Head of caudate nucleus (tissue), 42 donors: ENCODE results near the gene MYOZ1.
"Not testable (repeated sequence)": the region's sequence is repeated elsewhere in the genome, so short reads cannot be mapped to it uniquely, and the experiment has no call there.

Experiments
- DNase-seq, 42 donors: peaks; one replicate each; pipeline versions ENCODE4 v3.0.0 to v3.0.0-alpha.2; 2020 to 2021; ENCODE audit warnings: mixed read lengths in 7 of 42
- intact Hi-C: fragments of 100-400 bp; cut with DNase I; formaldehyde crosslinking; loops from one replicate; pipeline ENCODE4 v1.15.0; 2022

MYOZ1 gene

DNA sequence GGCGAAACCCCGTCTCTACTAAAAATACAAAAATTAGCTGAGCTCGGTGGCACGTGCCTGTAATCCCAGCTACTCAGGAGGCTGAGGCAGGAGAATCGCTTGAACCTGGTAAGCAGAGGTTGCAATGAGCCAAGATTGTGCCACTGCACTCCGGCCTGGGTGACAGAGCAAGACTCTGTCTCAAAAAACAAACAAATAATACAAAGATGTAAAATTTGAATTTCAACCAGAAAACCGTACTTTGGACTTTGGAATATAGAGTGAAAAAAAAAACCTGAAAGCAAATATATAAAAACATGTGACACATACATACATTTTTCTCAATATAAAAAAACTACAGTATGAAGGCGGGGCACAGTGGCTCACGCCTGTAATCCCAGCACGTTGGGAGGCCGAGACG is 20.3 kb downstream of the MYOZ1 start:
- intact Hi-C loops = not testable (repeated sequence)
- peak in 1 of 42 donors; percentile 2 for DNase-seq

DNA sequence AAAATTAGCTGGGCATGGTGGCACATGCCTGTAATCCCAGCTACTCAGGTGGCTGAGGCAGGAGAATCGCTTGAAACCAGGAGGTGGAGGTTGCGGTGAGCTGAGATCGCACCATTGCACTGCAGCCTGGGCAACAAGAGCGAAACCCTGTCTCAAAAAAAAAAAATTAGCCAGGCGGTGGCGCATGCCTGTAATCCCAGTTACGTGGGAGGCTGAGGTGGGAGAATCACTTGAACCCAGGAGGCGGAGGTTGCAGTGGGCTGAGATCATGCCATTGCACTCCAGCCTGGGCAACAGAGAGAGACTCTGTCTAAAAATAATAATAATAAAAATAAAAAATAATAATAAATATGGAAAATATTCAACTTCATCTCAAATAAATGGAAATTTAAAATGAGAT is 24.1 kb downstream of the MYOZ1 start:
- intact Hi-C loops, DNase-seq: not testable (repeated sequence)

DNA sequence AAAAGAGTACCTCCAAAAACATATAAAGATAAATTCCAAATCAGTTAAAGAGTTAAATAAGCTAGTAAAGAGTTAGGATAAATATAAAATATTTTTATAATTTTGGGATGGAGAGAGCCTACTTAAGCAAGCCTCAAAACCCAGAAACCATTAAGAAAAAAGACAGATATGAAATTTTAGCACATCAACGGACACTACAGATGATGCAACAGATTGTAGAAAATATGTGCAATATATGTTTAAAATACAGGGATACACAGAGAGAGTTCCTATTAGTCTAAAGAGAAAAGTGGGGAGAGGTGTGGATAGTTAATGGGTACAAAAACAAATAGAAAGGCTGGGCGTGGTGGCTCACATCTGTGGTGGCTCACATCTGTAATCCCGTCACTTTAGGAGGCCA is 26.6 kb downstream of the MYOZ1 start:
- intact Hi-C loops = no loop called here
- DNase-seq = no peak

DNA sequence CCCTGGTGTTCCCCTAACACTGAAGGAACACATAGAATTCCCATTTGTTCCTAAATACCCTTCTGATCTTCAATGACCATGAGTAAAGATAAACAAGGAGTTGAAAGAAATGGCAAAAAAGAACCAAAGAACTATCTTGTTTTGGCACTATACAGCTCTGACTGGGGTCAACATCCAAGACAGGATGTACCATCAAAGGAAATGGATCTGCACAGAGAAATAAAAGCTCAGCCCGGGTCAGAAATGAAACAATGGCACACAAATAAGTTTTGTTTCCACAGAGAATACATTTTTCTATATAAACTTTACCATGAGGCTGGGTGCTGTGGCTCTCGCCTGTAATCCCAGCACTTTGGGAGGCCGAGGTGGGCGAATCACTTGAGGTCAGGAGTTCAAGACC is 32.2 kb downstream of the MYOZ1 start:
- no peak for DNase-seq

DNA sequence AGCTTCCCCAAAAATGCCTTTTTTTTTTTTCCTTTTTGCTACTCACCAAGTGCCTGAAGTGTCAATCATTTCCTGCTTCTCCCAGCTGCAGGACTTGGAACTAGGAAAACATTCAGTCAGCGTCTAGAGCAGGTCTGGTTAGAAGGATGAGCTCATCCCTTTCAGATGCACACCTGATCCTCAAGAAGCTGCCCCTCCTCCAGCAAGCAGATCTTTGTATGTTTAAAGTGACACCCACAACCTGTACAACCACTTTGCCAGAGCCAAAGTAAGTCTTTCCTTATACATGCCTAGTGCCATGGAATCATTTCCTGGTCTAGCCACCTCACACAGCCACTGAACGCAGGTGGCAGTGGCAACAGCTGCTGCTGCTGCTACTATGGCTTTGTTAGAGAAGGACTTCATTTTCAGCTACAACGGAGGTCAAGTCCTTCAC is 39.8 kb downstream of the MYOZ1 start:
- intact Hi-C loops = no loop called here
- DNase-seq = peak in 15 of 42 donors; percentile 12 to 57 (median 33)

More for the DNA sequence above, 32.2 kb downstream of the MYOZ1 start:
- intact Hi-C loops = no loop called here

DNA sequence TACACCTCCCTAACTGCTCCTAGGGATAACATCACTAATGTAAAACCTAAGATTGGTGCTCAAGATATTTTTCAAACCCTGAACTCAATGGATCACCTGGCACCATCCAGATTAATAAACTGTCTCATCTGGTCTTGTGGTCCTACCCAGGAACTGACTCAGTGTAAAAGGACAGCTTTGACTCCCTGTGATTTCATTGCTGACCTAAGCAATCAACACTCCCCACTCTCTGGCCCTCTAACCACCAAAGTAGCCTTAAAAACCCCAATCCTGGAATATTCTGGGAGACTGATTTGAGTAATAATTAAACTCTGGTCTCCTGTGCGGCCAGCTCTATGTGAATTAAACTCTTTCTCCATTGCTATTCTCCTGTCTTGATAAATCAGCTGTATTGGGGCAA is 43.9 kb downstream of the MYOZ1 start:
- no peak for DNase-seq
- intact Hi-C loops = no loop called here

DNA sequence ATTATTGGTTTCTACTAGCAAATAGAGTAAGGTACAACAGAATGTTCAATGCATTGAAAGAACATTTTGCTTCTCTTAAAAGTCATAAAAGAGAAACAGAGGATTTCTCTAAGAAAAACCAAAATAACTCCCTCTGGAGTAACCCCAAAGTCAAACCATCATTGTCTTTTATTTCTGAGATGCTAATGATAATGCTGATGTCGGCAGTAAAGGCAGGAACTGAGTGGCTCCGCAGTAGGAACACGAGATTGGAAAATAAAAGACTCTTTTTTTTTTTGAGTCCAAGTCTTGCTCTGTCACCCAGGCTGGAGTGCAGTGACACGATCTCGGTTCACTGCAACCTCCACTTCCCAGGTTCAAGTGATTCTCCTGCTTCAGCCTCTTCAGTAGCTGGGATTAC is 47.5 kb downstream of the MYOZ1 start:
- no peak for DNase-seq
- intact Hi-C loops = no loop called here

DNA sequence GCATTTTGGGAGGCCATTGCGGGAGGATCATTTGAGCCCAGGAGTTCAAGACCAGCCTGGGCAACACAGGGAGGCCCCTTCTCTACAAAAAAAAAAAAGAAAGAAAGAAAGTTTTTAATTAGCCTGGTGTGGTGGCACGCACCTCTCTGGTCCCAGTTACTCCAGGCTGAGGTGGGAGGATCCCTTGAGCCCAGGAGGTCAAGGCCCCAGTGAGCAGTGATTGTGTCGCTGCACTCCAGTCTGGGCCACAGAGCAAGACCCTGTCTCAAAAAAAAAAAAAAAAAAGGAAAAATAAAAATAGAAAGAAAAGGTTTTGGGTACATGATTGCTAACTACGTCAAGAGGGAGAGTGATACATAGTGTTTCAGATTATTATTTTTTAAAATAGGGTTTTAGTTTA is 48.2 kb downstream of the MYOZ1 start:
- DNase-seq = no peak
- intact Hi-C loops = no loop called here

DNA sequence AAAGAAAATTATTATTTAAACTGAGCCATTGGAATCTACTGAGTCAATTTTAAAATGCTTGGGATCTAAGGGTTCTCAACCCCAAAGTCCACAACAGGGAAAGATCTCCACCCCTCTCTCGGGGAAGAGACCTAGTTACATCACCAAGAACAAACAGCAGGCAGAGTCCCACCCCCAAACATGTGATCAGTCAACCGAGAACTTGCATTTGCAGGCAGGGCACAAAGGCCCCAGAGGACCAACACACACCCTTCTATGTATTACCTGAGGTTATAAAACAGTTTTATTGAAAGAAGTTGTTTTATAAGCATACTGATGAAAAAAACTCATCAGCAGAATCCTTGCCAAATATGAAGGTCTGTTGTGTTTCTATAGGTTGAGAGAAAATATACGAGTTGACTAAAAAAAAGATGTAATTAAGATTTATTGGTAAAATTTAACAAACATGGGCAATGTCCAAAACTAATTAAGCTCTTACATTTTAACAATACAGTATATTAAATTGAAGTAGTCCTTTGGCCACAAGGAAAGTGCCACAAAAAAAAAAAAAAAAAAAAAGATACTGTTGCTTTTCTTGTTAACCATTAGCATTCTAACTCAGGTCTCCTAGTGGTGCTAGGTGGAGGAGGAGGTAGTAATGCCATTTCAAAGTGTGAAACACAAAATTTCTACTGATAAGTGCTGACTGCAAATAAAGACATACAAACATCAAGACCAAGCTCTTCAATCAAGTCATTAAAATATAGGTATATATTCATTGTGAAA is 49.2 kb downstream of the MYOZ1 start:
- peak; percentile 40 to 93 (median 82) for DNase-seq
- intact Hi-C loops = no loop called here

DNA sequence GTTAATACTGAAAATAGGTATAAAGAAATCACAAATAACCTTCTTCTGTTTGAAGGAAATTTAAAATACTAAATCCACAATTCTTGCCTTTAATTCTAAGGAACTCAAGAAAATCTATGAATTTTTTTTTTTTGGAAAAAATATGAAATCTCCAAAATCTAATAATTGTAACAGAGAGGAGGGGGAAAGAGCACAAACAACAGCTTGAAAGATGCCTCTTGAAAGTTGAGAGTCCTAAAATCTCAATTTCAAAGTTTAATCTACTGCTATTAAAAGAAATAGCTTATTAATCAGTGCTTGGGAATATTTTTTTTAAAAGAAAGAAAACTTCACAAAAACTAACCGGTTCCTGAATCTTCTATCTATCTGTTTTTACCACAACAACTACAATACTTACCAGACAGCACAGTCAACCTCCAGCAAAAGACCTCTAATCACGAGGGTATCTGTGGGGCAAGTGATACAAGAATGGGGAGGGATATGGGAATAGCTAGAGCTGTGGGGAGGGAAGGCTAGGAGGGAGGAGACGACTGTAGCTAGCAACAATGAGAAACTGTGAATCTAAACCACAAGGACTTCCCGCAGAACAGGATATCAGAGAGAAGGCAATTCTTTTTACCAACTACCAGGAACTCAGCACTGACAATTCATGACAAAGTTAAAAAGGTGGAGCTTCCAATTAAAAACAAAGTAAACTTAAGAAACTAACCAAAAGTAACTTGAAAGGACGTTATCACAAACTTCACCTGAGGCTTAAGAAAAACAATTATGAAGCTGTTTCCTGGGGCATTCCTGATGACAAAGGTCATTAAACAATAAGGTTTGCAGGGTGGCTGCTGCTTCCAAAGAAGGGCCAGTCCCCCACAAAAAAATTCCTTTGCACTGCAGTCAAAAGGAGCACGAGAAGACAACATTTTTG is 50.1 kb downstream of the MYOZ1 start, which contains the start of gene USP54:
TSS of gene USP54 (minus strand) at position 462 of the 919 bp plus-strand sequence. CDS start 15,684 bp downstream, outside the sequence.
- DNase-seq = peak in 32 of 42 donors; percentile 22 to 85 (median 60)
- intact Hi-C loops = no loop called here

DNA sequence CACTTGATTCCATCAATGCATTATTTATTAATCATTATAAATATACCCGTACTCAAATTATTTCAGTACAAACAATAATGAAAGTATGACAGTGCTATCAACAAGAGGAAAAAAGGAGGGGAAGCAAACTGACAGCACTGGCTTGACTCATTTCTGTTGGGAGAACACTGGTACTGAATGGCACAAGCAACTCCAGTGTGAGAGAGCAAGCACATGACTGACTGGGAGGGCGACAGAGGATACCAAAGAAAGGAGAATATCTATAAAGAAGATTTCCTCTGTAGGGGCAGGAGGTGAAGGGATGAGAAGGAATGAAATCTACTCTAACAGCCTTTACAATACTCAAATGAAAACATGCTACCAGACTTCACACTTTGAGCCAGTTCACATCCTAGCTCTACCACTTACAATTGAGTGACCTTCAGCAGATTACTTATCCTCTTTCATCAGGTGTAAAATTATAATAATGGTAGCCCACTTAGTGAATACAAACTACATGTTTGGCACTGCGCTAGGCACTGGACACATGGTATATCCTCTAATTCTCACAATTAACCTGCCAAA is 51.6 kb downstream of the MYOZ1 start:
- intact Hi-C loops = no loop called here

DNA sequence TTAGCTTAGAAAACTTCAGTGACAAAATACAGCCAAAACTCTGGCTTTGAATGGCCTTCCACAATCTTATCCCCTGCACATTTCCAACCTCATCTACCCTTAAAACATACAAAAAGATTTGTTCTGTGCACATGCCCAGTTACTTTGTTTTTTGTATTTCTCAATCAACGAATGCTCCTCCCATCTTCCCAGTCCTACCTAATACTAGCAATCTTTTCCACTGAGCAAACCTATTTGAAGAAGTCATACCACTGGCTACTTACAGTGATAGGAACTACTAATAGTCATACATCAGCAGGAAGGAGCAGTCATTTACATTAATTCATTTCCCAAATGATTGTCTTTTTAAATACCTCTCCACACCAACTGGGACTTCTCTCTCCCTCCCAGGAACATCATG is 52.6 kb downstream of the MYOZ1 start:
- intact Hi-C loops = no loop called here
- no peak for DNase-seq

More for the DNA sequence above, 51.6 kb downstream of the MYOZ1 start:
- DNase-seq = peak in 41 of 42 donors; percentile 21 to 91 (median 74)

DNA sequence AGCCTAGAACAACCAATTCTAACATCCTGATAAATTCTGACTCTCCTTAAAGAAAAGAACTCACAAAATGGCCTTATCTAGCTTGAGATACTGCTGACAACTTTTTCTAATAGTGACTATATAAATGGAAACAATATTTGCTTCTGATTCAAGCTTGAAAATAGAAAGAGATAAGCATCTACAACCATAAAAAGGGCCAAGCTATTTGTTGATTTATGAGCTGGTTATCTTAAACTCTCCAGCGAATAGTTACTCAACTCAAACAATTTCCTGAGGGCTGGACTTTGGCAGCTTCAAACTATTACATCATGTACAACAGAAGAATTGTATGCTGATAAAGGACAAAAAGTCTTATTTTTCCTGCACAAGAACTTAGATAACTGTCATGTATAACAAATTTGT is 54.7 kb downstream of the MYOZ1 start:
- intact Hi-C loops = no loop called here
- DNase-seq = peak in 2 of 42 donors; percentile 12 to 38

DNA sequence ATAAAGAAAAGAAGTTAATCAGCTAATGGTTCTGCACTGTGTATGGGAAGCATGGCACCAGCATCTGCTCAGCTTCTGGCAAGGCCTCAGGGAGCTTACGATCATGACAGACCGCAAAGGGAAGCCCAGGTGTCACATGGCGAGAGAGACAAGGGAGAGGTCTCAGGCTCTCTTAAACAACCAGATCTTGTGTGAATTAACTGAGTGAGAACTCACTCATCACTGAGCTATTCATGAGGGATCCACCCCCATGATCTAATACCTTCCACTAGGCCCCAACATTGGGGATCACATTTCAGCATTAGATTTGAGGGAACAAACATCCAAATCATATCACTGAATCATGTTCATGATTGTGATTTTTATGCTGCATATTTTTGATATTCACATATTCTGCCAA is 55.9 kb downstream of the MYOZ1 start:
- intact Hi-C loops = no loop called here

DNA sequence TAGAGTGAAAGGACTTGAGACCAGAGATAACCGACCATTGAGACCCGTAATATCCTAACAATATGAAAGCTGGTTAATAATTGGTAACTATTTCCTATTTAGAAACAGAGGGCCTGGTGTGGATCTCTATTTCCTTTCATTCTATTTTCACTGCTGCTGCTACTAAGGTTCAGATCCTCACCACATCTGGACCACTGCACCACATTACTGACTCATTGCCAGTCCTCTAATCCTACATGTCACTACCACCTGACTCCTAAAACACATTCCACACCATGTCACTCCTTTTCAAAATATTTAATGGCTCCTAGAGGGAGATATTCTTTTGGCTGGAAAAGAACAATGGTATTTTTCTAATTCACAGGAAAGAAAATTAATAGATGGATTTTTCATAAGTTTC is 56.5 kb downstream of the MYOZ1 start:
- intact Hi-C loops = no loop called here
- no peak for DNase-seq

More for the DNA sequence above, 55.9 kb downstream of the MYOZ1 start:
- DNase-seq = no peak

DNA sequence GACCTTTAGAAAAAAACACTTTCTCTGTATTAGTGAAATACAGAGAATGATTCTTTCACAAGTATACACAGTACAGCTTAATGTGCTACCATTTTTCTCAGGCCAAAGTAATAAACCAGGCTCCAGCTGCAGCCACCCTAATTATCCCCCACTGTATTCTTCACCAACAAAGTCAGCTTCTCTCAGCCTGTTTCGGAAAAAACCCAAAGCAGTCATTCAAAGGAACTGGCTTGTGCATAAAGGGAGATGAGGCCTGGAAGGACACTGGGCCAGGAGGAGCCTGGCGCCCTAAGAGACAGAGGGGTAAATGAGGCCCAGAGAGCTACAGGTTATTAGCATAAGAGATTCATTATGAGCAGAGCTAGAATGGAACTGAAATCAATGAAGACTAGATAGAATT is 59.4 kb downstream of the MYOZ1 start:
- intact Hi-C loops = no loop called here

More for the DNA sequence above, 59.4 kb downstream of the MYOZ1 start:
- peak in 25 of 42 donors; percentile 15 to 72 (median 42) for DNase-seq
